ENCODE results near the gene CCDC88C. TPM values are rescaled to one million over a fixed set of nuclear protein-coding genes. Genes with fewer than 3 reads are reported as not detected.
"Not testable (repeated sequence)": the region's sequence is repeated elsewhere in the genome, so short reads cannot be mapped to it uniquely, and the experiment has no call there.

The CCDC88C gene
- total RNA-seq, 1 donor = under 0.01 TPM

- DNase-seq (ENCODE audit: low read depth) = no peak
- TF ChIP-seq CTCF (IDR thresholded peaks at IDR 0.05; ENCODE audit: insufficient read depth, low read length) = no peak
- H3K4me3 ChIP-seq (ENCODE audit: low read depth, low read length) = peak overlapping the region; percentile 60
These were observed 163.8 kb downstream of the CCDC88C start for GRCh38 chr14:91253795-91254323.

- no peak for DNase-seq (ENCODE audit: low read depth)
- TF ChIP-seq CTCF (IDR thresholded peaks at IDR 0.05; ENCODE audit: insufficient read depth, low read length) = no peak
- H3K4me3 ChIP-seq (ENCODE audit: low read depth, low read length) = peak overlapping the region; percentile 60
These were observed 164.5 kb downstream of the CCDC88C start for GRCh38 chr14:91252871-91253794.

GRCh38 chr14:91250912-91251311 lies 166.7 kb downstream of the CCDC88C start:
- DNase-seq (ENCODE audit: low read depth) = no peak
- no peak overlapping the region for H3K4me3 ChIP-seq (ENCODE audit: low read depth, low read length)
- no peak for TF ChIP-seq CTCF (IDR thresholded peaks at IDR 0.05; ENCODE audit: insufficient read depth, low read length)

- no peak for DNase-seq (ENCODE audit: low read depth)
- no peak overlapping the region for H3K4me3 ChIP-seq (ENCODE audit: low read depth, low read length)
- no peak for TF ChIP-seq CTCF (IDR thresholded peaks at IDR 0.05; ENCODE audit: insufficient read depth, low read length)
These were observed 167.6 kb downstream of the CCDC88C start for GRCh38 chr14:91249841-91250616.

GRCh38 chr14:91246051-91246852 lies 171.4 kb downstream of the CCDC88C start:
- no peak overlapping the region for H3K4me3 ChIP-seq (ENCODE audit: low read depth, low read length)
- no peak for DNase-seq (ENCODE audit: low read depth)
- TF ChIP-seq CTCF (IDR thresholded peaks at IDR 0.05; ENCODE audit: insufficient read depth, low read length) = no peak

GRCh38 chr14:91245616-91246015 lies 172.0 kb downstream of the CCDC88C start:
- H3K4me3 ChIP-seq (ENCODE audit: low read depth, low read length); DNase-seq (ENCODE audit: low read depth): not testable (repeated sequence)

Measured in fibroblast of the aortic adventitia (primary cell).